ENCODE results near the gene HTR1A.

- TF ChIP-seq POLR2A (IDR thresholded peaks at IDR 0.05): no peak
- TF ChIP-seq, protein P1, sequence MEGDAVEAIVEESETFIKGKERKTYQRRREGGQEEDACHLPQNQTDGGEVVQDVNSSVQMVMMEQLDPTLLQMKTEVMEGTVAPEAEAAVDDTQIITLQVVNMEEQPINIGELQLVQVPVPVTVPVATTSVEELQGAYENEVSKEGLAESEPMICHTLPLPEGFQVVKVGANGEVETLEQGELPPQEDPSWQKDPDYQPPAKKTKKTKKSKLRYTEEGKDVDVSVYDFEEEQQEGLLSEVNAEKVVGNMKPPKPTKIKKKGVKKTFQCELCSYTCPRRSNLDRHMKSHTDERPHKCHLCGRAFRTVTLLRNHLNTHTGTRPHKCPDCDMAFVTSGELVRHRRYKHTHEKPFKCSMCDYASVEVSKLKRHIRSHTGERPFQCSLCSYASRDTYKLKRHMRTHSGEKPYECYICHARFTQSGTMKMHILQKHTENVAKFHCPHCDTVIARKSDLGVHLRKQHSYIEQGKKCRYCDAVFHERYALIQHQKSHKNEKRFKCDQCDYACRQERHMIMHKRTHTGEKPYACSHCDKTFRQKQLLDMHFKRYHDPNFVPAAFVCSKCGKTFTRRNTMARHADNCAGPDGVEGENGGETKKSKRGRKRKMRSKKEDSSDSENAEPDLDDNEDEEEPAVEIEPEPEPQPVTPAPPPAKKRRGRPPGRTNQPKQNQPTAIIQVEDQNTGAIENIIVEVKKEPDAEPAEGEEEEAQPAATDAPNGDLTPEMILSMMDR (IDR thresholded peaks at IDR 0.05): no peak
Measured at GRCh38 chr5:63987053-63987452, 24.8 kb upstream of the HTR1A start.

All from Peyer's patch (tissue), 4 donors.